GM21423 (cell line): ENCODE data around the gene NRF1.
"Not testable (repeated sequence)": the region's sequence is repeated elsewhere in the genome, so short reads cannot be mapped to it uniquely, and the experiment has no call there.

Experiments
- ATAC-seq: cut with Tn5 transposase; IDR thresholded peaks from one replicate; pipeline ENCODE4 v1.9.1; 2021; ENCODE audit warnings: mild to moderate bottlenecking, moderate library complexity; ENCODE audit not compliant: unreplicated experiment

Gene NRF1

DNA sequence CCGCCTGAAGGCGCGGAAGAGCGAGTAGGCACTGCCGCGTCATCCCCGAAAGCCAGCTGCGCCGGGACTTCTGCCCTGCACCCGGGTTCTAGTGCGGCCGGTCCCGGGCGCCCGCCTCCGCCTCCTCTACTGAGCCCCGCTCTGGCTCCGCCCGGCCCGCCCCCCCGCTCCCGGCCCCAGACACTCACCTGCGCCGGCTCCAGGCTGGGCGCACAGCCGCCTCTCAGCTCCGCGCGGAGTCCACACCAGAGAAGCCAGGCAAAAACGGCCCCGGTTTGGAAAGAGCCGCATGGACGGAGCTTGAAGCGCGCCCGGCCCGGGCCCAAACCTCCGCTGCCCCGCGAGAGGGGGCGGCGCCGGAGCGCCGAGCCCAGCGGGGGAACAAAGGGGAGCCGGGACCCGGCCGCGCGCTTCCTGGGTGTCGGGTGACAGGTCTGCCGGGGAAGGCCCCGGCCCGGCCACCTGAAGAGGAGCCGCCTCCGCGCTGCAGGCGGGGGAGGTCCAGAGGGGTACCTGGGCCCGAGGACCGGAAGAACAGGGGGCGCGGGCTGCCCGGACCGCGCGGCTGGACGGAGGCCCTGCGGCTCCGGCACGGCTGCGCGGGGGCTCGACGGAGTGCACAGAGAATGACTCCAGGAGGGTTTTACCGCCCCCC is 168.2 kb downstream of the NRF1 start:
- ATAC-seq, result peak; percentile 25

DNA sequence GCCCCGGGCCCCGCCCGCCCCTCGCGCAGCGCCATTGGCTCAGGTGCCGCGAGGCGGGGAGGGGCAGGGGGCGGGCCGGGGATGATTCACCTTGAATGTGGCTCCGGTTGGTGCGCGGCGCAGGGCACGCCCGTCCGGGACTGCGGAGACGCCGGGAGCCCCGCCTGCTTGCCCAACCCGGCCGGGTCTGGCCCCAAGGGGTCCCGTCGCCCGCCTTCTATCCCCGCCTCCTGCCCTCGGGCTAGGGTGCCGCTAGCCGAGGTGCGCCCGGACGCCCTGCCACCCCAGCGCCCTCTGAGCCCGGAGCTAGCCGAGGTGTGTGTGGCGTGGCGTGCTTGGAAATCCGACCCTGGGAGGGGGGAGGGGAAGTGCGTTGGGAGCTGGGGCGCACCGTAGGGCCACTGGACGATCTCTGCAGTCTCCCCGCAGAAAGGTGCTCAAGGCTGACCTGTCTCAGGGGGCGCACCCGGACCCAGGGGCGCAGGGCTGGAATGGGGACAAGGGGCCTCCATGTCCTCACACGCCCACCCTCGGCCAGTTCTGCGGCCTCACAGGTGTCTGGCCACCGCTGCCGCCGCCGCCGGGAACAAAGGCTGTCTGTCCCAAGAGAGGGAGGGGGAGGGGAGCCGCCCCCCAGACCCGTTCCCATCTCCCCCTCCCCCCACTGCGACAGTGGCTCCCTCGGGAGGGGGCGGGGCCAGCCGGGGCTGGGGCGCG is 168.9 kb downstream of the NRF1 start:
- ATAC-seq, result peak; percentile 51

DNA sequence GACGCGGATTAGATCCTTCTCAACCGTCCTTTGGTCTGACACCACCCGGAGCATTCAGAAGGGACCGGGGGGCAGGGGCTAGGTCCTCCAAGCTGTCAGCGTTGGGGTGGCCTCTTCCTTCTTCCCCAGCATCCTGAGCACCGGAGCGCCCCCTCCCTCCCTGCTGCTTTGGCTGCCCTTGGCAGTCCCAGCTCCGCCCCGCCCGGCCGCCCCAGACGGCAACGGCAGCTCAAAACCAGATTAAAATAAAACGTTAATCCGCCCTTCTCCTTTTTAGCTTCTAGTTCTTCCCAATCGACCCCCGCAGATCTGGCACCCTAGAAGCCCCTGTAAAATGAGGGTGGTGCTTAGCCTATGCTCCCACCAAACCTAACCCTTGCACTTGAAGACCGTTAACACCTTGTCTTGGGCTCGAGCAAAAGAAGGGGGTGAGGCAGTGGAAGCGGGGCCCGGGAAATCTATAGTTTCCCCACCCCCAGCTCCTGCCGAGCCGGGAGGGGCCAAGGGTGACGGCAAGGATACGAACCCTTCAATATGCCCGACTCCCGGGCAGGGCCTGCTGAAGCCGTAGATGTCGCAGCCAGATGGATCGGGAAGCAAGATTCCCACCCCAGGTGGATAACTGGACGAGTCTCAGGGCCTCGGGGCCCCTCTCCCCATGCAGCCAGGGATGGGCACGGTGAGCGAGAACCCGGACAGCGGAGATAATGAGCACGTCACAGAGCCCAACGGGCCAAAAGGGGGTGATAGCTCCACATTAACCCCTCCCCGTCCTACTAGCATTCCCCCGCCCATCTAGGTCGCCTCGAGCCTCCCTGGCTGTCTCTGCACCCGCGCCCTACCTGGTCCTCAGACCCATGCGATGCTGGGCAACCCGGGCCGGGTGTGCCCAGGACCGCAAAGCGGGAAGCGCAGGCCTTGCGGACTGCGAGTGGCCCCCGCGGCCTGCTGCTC is 169.7 kb downstream of the NRF1 start:
- no peak for ATAC-seq

DNA sequence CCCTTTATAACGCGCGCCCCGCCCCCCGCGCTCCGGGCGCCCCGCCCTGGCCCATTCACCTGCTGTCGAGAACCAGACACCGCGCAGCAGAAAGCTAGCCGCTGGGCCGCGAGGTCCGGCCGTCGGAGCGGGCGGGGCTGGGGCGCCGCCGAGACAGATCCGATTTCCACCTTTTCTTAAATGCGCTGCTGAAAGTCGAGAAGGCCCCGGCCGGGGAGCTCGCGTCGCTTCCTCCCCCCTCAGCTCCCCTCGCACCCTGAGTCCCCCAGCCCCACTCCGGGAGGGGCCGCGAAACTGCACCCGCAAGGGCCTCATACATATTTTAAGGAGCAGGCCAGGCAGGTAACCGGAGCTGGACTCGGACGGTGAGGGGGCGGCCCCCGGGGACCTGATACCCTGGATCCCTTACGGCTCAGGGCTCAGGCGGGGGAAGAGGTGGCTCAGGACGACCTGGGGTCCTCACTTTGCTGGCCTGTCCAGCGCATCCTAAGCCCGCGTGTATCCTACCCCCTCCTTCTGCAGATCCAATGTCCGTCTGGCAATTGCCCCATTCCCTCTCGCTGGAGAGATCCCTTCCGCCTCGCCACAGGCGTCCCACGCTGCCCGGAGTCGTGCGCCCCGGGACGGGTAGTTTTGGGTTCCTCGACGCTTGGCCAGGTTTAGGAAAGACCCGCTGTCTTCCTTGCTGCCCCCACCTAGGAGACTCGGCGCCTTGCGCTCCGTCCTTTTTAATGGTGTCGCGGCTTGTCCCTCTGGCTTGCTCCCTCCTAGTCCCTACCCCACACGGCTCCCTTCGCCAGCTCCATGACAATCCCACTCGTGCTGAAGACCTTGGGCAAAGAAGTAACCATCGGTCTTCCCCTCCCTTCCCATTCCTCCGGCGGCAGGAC is 170.7 kb downstream of the NRF1 start:
- ATAC-seq, result no peak

DNA sequence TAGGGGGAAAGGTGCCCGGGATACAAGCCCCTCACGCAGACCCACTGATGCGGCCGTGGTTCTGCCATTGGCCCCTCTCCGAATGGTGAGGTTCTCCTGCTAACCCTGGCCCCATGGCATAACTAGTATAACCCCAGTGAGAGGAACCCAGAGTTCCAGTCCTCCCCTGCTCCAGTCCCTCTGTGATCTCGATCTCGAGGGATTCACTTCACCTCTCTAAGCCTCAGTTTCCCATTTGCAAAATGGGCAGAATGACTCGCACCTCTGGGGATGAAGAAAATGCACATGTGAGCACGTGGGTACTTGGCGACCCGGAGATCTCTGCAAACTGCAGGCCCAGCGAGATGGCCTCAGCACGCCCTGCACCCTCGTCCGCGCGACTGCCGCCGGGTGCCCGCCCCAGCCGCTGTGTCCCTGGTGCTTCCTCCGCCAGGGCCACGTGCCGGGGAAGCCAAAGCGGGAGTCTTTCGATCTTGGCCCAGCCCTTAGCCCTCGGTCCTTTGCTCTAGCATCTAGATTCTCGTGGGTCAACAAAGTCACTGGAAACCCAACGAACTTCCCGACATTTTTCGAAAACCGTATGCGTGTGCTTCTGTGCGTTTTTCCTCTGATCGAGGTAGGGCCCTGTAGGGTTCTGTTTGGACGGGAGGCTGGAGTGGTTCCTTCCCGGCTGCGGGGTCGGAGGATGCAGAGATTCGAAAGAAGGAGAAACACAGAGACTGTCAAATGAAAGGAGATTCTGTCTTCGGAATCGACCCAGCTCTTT is 171.5 kb downstream of the NRF1 start:
- ATAC-seq, result no peak

DNA sequence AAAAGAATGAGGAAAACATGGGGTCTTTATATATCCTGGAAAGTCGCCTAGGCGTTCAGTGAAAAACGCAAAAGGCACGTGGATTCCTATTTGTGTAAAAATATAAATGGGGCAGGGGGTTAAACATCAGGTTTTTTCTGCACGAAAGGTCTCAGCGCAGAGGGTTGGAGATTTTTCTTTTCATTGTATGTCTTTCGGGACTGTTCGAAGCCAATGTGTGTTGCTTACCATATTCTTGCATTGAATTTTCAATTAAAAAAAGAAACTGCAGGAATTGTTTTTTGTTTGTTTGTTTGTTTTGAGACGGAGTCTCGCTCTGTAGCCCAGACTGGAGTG is 172.0 kb downstream of the NRF1 start:
- ATAC-seq, result no peak

DNA sequence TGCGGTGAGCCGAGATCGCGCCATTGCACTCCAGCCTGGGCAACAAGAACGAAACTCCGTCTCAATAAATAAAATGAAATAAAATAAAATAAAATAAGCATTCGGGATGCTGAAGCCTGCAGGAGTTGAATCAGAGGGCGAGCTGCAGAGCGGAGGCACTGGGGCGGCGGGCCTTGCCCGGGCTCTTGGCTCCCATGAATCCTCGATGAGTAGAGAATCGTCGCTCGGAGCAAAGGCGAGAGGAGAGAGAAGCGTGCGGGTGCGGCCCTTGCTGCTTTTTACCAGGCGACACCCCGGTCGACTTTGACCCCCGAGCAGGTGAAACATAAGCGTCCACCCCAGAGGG is 172.9 kb downstream of the NRF1 start:
- ATAC-seq, result no peak

DNA sequence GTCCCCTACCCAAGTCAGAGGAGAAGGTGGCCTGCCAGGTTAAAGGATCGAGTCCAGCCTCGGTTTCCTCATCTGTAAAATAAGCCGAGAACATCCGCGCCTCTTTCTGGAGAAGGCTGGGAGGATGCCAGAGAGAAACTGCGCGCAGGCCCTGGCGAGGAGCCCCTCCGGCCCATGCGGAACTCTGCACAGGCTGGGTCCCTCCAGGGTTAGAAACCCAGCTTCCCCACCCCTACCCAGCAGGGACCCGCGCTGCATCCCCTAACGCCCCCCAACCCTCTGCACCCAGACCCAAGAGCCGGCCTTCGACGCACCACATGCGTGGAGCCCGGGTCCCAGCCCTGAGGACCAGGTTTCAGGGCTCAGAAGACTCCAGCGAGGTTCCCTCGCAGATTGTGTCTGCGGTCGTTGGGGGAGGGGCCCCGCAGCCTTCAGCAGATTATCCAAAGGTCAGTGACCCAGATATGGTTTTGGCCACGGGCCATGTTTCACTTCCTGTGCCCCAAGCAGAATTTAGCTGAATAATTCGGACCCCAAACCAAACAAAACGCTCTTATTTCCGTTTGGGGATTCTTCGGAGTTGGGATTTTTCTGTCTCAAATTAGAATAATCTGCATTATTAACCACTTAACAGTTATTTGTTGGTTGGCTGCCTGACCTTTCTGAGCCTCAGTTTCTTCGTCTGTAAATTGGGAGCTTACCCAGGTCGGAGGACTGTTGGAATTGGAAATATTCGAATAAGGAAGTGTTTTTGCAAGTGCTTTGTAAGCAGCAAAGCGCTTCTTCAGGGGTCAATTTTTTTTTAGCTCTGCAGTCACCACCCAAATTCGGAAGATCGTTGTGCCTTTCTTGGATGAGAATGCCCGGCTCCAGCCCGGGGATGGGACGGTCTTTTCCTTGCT is 173.5 kb downstream of the NRF1 start:
- ATAC-seq, result no peak

DNA sequence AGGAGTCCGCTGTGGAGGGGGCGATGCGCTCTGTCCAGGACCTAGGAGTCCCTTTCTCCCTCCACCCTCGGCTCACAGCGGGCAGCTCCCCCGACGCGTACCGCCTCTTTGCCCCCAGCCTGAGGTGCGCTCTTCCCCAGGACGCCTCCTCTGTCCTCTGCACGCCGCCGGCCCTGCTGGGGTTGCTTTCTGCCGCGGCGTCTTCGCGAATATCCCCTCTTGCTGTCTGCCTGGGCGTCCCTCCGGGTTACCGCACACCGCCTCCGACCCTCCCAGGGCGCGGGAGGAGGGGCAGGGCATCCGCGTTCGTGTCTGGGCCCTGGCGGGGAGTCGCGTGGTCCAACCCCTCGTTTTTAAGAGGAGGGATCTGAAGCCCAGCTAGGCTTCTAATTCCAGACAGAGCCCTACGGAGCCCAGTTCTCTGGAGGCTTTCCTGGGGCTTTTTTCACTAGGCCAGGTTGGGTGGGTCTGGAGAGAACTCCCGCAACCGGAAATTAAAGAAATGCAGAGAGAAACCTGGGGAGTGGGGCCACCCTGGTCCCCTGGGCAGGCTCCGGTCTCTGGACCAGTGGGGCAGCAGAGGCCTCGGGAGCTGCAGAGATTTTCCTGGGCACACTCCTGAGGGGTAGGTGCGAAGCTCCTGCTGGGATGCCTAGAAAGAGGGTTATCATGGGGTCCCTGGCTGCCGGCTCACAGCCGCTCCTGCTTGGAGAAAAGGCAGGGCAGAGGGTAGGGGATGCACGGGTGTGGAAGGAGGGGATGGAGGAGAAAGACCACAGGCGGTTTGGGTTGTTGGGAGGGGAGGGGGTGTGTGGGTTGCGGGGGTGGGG is 174.4 kb downstream of the NRF1 start:
- ATAC-seq, result no peak

DNA sequence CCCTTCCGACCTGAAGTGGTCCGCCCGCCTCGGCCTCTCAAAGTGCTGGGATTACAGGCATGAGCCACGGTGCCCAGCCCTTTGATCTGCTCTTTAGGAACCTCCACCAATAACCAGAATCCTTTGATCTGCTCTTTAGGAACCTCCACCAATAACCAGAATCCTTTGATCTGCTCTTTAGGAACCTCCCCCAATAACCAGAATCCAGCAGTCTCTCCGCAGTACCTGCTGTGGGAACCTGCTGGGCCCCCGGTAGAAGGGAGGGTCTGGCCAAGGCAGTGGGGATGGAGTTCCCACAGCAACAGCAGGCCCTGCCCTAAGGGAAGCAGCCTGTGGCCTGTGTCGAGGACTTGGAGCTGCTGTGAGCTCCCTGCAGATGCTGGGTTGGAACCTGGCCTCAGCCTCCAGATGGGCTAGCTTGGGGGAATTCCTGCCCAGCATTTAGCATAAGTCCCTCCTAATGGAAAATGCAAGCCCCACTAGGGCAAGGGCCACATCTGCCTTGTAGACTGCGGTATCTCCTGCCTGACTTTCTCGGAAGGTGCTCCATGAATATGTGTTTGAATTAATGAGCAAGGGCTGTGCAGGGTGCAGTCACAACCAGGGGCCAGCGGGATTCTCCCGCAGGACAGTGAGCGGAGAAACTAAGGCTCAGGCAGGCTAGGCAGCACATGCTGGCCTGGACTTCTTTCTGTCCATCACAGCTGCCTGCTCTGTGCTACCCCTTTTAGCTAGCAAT is 175.5 kb downstream of the NRF1 start:
- ATAC-seq, result no peak

DNA sequence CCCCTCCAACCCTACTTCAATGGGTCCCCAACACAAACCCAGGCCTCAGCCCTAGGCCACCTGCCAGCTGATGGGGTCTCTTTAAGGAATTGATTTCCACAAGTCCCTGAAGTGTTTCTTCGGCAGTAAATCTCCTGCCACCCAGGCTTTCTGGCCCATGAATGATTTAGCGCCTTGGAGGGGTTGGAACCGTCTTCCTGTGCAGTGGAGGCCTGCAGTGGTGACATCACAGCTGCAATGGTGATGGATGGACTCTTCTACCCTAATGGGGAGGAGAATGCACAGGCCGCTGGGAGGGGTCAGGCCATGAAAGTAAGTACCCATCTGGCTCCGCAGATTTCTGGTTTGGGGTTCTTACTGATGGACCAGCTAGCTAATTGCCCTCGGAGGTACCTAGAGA is 177.5 kb downstream of the NRF1 start:
- ATAC-seq, result no peak

DNA sequence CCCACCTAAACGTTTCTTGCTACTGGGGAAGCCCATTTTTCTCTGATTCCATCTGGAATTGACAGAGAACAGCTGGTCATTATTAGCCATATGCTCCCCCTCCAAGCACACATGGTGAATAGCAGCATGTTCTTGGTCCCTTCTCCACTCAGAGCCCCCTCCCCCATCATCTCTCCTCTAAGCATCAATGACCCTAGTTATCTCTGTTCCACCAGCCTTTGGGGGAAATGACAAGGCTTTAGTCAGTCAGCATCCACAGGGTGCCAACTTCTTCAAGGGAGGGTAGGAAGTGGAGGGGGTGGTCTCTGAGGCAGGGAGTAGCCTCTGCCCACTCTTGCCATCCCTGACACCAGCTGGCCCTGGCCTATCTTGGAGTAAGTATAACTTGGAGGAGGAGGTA is 178.1 kb downstream of the NRF1 start:
- no peak for ATAC-seq

DNA sequence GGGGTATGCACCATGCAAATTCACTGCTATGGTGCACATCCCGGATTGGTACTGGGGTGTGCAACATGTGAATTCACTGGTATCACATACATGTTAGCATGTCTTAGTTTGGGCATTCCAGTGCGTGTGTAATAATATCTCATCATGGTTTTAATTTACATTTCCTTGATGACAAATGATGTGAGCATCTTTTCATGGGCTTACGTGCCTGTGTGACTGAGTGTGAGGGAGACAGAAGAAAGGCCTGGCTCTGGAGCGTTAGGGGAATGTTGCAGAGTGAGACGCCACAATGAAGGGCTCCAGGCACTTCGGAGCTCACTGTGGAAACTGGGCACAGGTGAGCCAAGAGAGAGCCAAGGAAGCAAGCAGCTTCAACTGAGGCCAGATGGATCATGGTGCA is 178.6 kb downstream of the NRF1 start:
- no peak for ATAC-seq

DNA sequence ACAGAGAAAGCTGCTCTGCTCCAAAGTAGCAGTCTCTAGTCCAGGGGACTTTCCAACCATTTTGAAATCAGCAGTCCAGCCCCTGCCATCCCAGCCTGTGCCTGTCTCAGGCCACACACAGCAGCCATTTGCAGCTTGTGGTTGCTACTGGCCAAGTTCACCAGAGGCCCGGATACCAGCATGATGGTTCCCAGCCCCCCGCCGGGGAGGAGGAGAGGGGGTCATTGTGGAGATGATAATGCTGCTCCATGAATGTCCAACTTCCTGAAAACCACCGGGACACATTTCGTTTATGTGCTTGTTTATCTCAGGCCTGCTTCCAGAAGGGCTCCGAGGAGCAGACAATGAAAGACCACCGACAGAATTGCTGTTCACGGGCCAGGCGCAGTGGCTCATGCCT is 181.2 kb downstream of the NRF1 start:
- ATAC-seq, result no peak

DNA sequence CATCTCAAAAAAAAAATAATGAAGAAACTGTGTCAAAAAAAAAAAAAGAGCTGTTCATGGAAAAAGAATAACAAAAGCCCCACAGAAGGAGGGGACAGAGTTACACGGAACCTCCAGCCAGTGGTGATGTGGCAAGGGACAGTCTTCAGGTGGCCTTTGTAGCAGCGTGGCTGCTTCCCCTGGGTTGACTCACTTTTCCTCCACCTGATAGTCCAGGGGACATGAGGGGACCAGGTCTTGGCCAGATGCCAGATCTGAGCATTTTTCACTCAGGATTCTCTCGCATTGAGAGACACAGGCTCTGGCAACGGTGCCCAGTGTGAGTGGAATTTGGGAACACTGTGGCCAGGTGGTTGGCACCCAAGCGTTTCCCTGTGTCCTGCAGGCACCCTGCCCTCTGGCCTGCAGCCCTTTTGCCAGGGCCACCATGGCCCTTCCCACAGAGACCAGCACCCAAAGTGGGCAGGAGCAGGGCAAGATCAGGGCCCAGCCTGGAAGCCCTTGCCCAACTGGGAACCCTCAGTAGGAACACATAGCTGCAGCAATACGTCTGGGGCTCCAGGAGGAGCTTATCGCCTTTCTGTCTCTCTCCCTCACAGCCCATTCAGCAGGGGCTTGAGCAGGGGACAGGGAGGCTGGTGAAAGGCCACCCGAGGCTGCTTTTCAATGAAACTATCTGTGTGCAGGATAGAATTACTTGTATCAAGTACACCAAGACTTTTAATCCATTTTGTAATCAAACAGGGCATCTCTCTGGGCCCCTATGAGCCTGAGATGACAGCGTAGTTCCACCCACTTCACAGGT is 182.2 kb downstream of the NRF1 start:
- no peak for ATAC-seq

DNA sequence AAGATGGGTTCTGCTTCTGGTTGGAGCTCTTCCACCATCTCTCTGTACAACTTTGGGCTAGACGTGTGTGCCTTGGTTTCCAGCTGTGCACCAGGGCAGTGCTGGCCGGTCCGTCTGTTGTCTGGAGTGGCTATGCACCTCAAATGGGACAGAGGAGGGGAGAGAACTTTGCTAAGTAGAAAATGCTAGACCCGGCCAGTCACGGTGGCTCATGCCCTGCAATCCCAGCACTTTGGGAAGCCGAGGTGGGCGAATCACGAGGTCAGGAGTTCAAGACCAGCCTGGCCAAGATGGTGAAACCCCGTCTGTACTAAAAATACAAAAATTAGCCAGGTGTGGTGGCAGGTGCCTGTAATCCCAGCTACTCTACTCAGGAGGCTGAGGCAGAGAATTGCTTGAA is 182.9 kb downstream of the NRF1 start:
- ATAC-seq, result not testable (repeated sequence)
